ENCODE measurements around the gene ZDHHC17. TPM values are rescaled to one million over a fixed set of nuclear protein-coding genes. Genes with fewer than 3 reads are reported as not detected.

Gene ZDHHC17
- total RNA-seq, 1 experiment from 2014 or later = 25.3 TPM

- Histone ChIP-seq H4K20me1 (ENCODE audit: insufficient read depth) (no peaks in the 10 kb centered on the region), H3K79me2 (ENCODE audit: insufficient read depth, low read length) (no peaks in the 10 kb centered on the region), H3K4me3 (replicated peaks in 1 of 2; ENCODE audit: low read depth in 1 of 2, low read length in 2 of 2) (no peak overlapping the region), H2AFZ (ENCODE audit: low read depth, low read length, poor library complexity, severe bottlenecking) (no peak overlapping the region), H3K4me1 (ENCODE audit: control insufficient read depth in 1 of 2, insufficient read depth in 2 of 2, low read length in 2 of 2) (peaks cover 4 to 26% of the 10 kb centered on the region in 2 experiments; a peak in 3 of 4 replicates), H3K9me3 (ENCODE audit: control insufficient read depth in 1 of 2, insufficient read depth in 1 of 2, low read depth in 1 of 2, low read length in 2 of 2) (no peaks in the 10 kb centered on the region), H3K27ac (ENCODE audit: low read depth, low read length) (no peak overlapping the region), H3K27me3 (ENCODE audit: insufficient read depth, low read length) (no peaks in the 10 kb centered on the region), H3K9ac (ENCODE audit: low read length) (no peak overlapping the region), H3K4me2 (ENCODE audit: low read length) (no peak overlapping the region), H3K9me2 (ENCODE audit: insufficient read depth) (no peaks in the 10 kb centered on the region), H3K36me3 (ENCODE audit: control insufficient read depth in 1 of 2, insufficient read depth in 2 of 2, low read length in 2 of 2) (no peaks in the 10 kb centered on the region)
- intact Hi-C loops (cut with micrococcal nuclease) = no loop called here
- DNase-seq (ENCODE audit: low read depth, low spot score) (no peak), ATAC-seq (no peak)
- BruUV-seq (replicated peaks) = no TSS peak
- ChIA-PET POLR2A (no interaction called here), RAD21 (ENCODE audit: low non-redundant PET in 1 of 2, low total read pairs in 2 of 2, uncharacterized antibody in 2 of 2, unreplicated experiment in 2 of 2) (no interaction called here), CTCF (no interaction called here)
- TF ChIP-seq SP1 (IDR thresholded peaks at IDR 0.05; ENCODE audit: low read depth) (no peak), ELF1 (IDR thresholded peaks at IDR 0.05; ENCODE audit: borderline replicate concordance, low read depth) (no peak), EZH2phosphoT487 (IDR thresholded peaks at IDR 0.05; ENCODE audit: borderline replicate concordance) (no peak), MAX (IDR thresholded peaks at IDR 0.05) (no peak), SIN3A (IDR thresholded peaks at IDR 0.05; ENCODE audit: low read depth) (no peak), JUND (IDR thresholded peaks at IDR 0.05) (no peak), EGR1 (IDR thresholded peaks at IDR 0.05; ENCODE audit: low read depth) (no peak), EZH2 (IDR thresholded peaks at IDR 0.05) (no peak), ZFX (IDR thresholded peaks at IDR 0.05) (no peak), CBX3 (IDR thresholded peaks at IDR 0.05; ENCODE audit: low read depth) (no peak), TCF7L2 (IDR thresholded peaks at IDR 0.05; ENCODE audit: borderline replicate concordance, extremely low read depth, insufficient read depth, insufficient read length) (no peak), RAD21 (IDR thresholded peaks at IDR 0.05; ENCODE audit: low read depth) (no peak), ZNF274 (IDR thresholded peaks at IDR 0.05; ENCODE audit: low read depth, low read length) (no peak)
- TF ChIP-seq, protein P1, sequence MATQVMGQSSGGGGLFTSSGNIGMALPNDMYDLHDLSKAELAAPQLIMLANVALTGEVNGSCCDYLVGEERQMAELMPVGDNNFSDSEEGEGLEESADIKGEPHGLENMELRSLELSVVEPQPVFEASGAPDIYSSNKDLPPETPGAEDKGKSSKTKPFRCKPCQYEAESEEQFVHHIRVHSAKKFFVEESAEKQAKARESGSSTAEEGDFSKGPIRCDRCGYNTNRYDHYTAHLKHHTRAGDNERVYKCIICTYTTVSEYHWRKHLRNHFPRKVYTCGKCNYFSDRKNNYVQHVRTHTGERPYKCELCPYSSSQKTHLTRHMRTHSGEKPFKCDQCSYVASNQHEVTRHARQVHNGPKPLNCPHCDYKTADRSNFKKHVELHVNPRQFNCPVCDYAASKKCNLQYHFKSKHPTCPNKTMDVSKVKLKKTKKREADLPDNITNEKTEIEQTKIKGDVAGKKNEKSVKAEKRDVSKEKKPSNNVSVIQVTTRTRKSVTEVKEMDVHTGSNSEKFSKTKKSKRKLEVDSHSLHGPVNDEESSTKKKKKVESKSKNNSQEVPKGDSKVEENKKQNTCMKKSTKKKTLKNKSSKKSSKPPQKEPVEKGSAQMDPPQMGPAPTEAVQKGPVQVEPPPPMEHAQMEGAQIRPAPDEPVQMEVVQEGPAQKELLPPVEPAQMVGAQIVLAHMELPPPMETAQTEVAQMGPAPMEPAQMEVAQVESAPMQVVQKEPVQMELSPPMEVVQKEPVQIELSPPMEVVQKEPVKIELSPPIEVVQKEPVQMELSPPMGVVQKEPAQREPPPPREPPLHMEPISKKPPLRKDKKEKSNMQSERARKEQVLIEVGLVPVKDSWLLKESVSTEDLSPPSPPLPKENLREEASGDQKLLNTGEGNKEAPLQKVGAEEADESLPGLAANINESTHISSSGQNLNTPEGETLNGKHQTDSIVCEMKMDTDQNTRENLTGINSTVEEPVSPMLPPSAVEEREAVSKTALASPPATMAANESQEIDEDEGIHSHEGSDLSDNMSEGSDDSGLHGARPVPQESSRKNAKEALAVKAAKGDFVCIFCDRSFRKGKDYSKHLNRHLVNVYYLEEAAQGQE (IDR thresholded peaks at IDR 0.05; ENCODE audit: low read depth) = no peak
- TF ChIP-seq, protein P2, sequence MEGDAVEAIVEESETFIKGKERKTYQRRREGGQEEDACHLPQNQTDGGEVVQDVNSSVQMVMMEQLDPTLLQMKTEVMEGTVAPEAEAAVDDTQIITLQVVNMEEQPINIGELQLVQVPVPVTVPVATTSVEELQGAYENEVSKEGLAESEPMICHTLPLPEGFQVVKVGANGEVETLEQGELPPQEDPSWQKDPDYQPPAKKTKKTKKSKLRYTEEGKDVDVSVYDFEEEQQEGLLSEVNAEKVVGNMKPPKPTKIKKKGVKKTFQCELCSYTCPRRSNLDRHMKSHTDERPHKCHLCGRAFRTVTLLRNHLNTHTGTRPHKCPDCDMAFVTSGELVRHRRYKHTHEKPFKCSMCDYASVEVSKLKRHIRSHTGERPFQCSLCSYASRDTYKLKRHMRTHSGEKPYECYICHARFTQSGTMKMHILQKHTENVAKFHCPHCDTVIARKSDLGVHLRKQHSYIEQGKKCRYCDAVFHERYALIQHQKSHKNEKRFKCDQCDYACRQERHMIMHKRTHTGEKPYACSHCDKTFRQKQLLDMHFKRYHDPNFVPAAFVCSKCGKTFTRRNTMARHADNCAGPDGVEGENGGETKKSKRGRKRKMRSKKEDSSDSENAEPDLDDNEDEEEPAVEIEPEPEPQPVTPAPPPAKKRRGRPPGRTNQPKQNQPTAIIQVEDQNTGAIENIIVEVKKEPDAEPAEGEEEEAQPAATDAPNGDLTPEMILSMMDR (IDR thresholded peaks at IDR 0.05 in 2 of 3, conservative IDR thresholded peaks at IDR 0.05 in 1 of 3; ENCODE audit: borderline replicate concordance in 1 of 3, insufficient read depth in 1 of 3, low read depth in 2 of 3, low read length in 2 of 3) = no peak
- TF ChIP-seq, protein P3, sequence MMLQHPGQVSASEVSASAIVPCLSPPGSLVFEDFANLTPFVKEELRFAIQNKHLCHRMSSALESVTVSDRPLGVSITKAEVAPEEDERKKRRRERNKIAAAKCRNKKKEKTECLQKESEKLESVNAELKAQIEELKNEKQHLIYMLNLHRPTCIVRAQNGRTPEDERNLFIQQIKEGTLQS (IDR thresholded peaks at IDR 0.05) = no peak
These were observed 118.5 kb downstream of the ZDHHC17 start for GRCh38 chr12:76882367-76882766.

Data from HCT116 (cell line).